NT2/D1 (cell line): ENCODE results near the gene B3GLCT.

Experiments used
- DNase-seq: peaks from one replicate; pipeline ENCODE4 v3.0.0-alpha.2; 2011; ENCODE audit warnings: low read depth, low spot score
- H3K27me3 ChIP-seq: 2 replicates; pipeline ENCODE4 v1.6.0; 2011; ENCODE audit warnings: mild to moderate bottlenecking; ENCODE audit not compliant: insufficient read length, insufficient read depth
- H3K36me3 ChIP-seq: 2 replicates; pipeline ENCODE4 v1.6.1; 2011; ENCODE audit warnings: mild to moderate bottlenecking, low read length, mixed read lengths; ENCODE audit not compliant: insufficient read depth, insufficient read length
- H3K4me1 ChIP-seq: 2 replicates; pipeline ENCODE4 v1.5.1; 2011; ENCODE audit not compliant: insufficient read depth, insufficient read length
- H3K4me3 ChIP-seq: 2 replicates; pipeline ENCODE4 v1.5.1; 2011; ENCODE audit warnings: low read depth; ENCODE audit not compliant: insufficient read length
- H3K9ac ChIP-seq: 2 replicates; pipeline ENCODE4 v1.6.0; 2011; ENCODE audit warnings: low read depth; ENCODE audit not compliant: insufficient read length
- H3K9me3 ChIP-seq: 2 replicates; pipeline ENCODE4 v1.5.1; 2011; ENCODE audit warnings: mild to moderate bottlenecking, low read length; ENCODE audit not compliant: insufficient read depth
- SUZ12 ChIP-seq: IDR thresholded peaks from 2 replicates; pipeline ENCODE4 v1.6.1; 2011; ENCODE audit not compliant: insufficient read length, insufficient read depth; ENCODE audit errors: extremely low read depth
- YY1 ChIP-seq: IDR thresholded peaks from 2 replicates; pipeline ENCODE4 v1.6.1; 2011; ENCODE audit not compliant: insufficient read length, insufficient read depth
- ZNF274 ChIP-seq: IDR thresholded peaks from 2 replicates; pipeline ENCODE4 v1.6.1; 2011; ENCODE audit warnings: mild to moderate bottlenecking, low read depth, low read length

The B3GLCT gene

GRCh38 chr13:31352467-31352866 is 152.7 kb downstream of the B3GLCT start:
- peaks cover 35% of the 10 kb centered on the region for H3K9me3 ChIP-seq

GRCh38 chr13:31355001-31355400 is 155.2 kb downstream of the B3GLCT start:
- no peaks in the 10 kb centered on the region for H3K27me3 ChIP-seq
- TF ChIP-seq YY1 (no peak), ZNF274 (no peak), SUZ12 (no peak)
- peaks cover 29% of the 10 kb centered on the region; the same call in 1 of the 2 replicates for H3K9me3 ChIP-seq
- DNase-seq = no peak
- H3K4me1 ChIP-seq = no peaks in the 10 kb centered on the region
- no peaks in the 10 kb centered on the region for H3K36me3 ChIP-seq
- H3K4me3 ChIP-seq = no peak overlapping the region
- no peak overlapping the region for H3K9ac ChIP-seq

More at GRCh38 chr13:31352467-31352866, 152.7 kb downstream of the B3GLCT start:
- H3K4me1 ChIP-seq = no peaks in the 10 kb centered on the region
- no peak overlapping the region for H3K9ac ChIP-seq
- H3K36me3 ChIP-seq = no peaks in the 10 kb centered on the region
- H3K4me3 ChIP-seq = no peak overlapping the region
- no peak for DNase-seq
- H3K27me3 ChIP-seq = no peaks in the 10 kb centered on the region
- TF ChIP-seq SUZ12 (no peak), ZNF274 (no peak), YY1 (no peak)

GRCh38 chr13:31356991-31357390 is 157.2 kb downstream of the B3GLCT start:
- H3K4me3 ChIP-seq = no peak overlapping the region
- peaks cover 29% of the 10 kb centered on the region; the same call in 1 of the 2 replicates for H3K9me3 ChIP-seq
- H3K9ac ChIP-seq = no peak overlapping the region
- H3K36me3 ChIP-seq = no peaks in the 10 kb centered on the region
- no peaks in the 10 kb centered on the region for H3K4me1 ChIP-seq
- no peak for DNase-seq
- no peak for TF ChIP-seq ZNF274
- TF ChIP-seq SUZ12 = no peak
- no peak for TF ChIP-seq YY1
- no peaks in the 10 kb centered on the region for H3K27me3 ChIP-seq

GRCh38 chr13:31357581-31357980 is 157.8 kb downstream of the B3GLCT start:
- Histone ChIP-seq H3K4me1 (no peaks in the 10 kb centered on the region), H3K4me3 (no peak overlapping the region), H3K36me3 (no peaks in the 10 kb centered on the region), H3K9me3 (peaks cover 29% of the 10 kb centered on the region; the same call in 1 of the 2 replicates), H3K27me3 (no peaks in the 10 kb centered on the region), H3K9ac (no peak overlapping the region)
- no peak for DNase-seq
- no peak for TF ChIP-seq YY1
- no peak for TF ChIP-seq SUZ12
- TF ChIP-seq ZNF274 = no peak

- DNase-seq = no peak
- TF ChIP-seq ZNF274 = no peak
- no peak for TF ChIP-seq YY1
- no peak for TF ChIP-seq SUZ12
- H3K36me3 ChIP-seq = no peaks in the 10 kb centered on the region
- no peaks in the 10 kb centered on the region for H3K27me3 ChIP-seq
- H3K4me3 ChIP-seq = no peak overlapping the region
- peaks cover 14% of the 10 kb centered on the region for H3K9me3 ChIP-seq
- no peak overlapping the region for H3K9ac ChIP-seq
- H3K4me1 ChIP-seq = no peaks in the 10 kb centered on the region
These were observed 161.9 kb downstream of the B3GLCT start for GRCh38 chr13:31361673-31362072.

- Histone ChIP-seq H3K36me3 (no peaks in the 10 kb centered on the region), H3K9ac (no peak overlapping the region), H3K27me3 (no peaks in the 10 kb centered on the region), H3K9me3 (peaks cover 12% of the 10 kb centered on the region), H3K4me1 (no peaks in the 10 kb centered on the region), H3K4me3 (no peak overlapping the region)
- no peak for TF ChIP-seq ZNF274
- no peak for TF ChIP-seq YY1
- TF ChIP-seq SUZ12 = no peak
- DNase-seq = no peak
These were observed 165.9 kb downstream of the B3GLCT start for GRCh38 chr13:31365630-31366029.

- H3K4me3 ChIP-seq = no peak overlapping the region
- no peak overlapping the region for H3K9ac ChIP-seq
- H3K4me1 ChIP-seq = no peaks in the 10 kb centered on the region
- H3K9me3 ChIP-seq = peaks cover 12% of the 10 kb centered on the region
- no peaks in the 10 kb centered on the region for H3K36me3 ChIP-seq
- no peaks in the 10 kb centered on the region for H3K27me3 ChIP-seq
- TF ChIP-seq SUZ12 = no peak
- TF ChIP-seq YY1 = no peak
- no peak for TF ChIP-seq ZNF274
- DNase-seq = no peak
These were observed 167.6 kb downstream of the B3GLCT start for GRCh38 chr13:31367410-31367809.

GRCh38 chr13:31369213-31369612 is 169.4 kb downstream of the B3GLCT start:
- no peak overlapping the region for H3K9ac ChIP-seq
- TF ChIP-seq SUZ12 (no peak), ZNF274 (no peak), YY1 (no peak)
- no peak for DNase-seq
- no peaks in the 10 kb centered on the region for H3K27me3 ChIP-seq
- H3K4me1 ChIP-seq = no peaks in the 10 kb centered on the region
- H3K9me3 ChIP-seq = peaks cover 12% of the 10 kb centered on the region
- no peak overlapping the region for H3K4me3 ChIP-seq
- H3K36me3 ChIP-seq = no peaks in the 10 kb centered on the region
